ENCODE results near the gene CEACAM7. TPM values are rescaled to one million over a fixed set of nuclear protein-coding genes. Genes with fewer than 3 reads are reported as not detected.
A peak's percentile ranks its signal among the peaks of the same experiment; 100 is the strongest.

CEACAM7 gene
- total RNA-seq, 4 donors from 2014 or later: 0.86 to 9.1 (median 4.6) TPM

DNA sequence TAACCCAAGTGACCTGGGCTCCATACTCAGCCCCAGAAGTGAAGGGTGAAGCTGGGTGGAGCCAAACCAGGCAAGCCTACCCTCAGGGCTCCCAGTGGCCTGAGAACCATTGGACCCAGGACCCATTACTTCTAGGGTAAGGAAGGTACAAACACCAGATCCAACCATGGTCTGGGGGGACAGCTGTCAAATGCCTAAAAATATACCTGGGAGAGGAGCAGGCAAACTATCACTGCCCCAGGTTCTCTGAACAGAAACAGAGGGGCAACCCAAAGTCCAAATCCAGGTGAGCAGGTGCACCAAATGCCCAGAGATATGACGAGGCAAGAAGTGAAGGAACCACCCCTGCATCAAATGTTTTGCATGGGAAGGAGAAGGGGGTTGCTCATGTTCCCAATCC lies 6.1 kb upstream of the CEACAM7 start:
- Histone ChIP-seq H3K4me1 (no peaks in the 10 kb centered on the region), H3K27me3 (peaks cover 33% of the 10 kb centered on the region), H3K4me3 (no peak overlapping the region), H3K9me3 (no peaks in the 10 kb centered on the region), H3K27ac (no peak overlapping the region), H3K36me3 (no peaks in the 10 kb centered on the region)
- WGBS: 86% methylated on average over 1 of the region's 1 CpG
- no peak for TF ChIP-seq POLR2AphosphoS5 (IDR thresholded peaks at IDR 0.05)
- TF ChIP-seq EP300 (IDR thresholded peaks at IDR 0.05): no peak
- TF ChIP-seq, protein P1, sequence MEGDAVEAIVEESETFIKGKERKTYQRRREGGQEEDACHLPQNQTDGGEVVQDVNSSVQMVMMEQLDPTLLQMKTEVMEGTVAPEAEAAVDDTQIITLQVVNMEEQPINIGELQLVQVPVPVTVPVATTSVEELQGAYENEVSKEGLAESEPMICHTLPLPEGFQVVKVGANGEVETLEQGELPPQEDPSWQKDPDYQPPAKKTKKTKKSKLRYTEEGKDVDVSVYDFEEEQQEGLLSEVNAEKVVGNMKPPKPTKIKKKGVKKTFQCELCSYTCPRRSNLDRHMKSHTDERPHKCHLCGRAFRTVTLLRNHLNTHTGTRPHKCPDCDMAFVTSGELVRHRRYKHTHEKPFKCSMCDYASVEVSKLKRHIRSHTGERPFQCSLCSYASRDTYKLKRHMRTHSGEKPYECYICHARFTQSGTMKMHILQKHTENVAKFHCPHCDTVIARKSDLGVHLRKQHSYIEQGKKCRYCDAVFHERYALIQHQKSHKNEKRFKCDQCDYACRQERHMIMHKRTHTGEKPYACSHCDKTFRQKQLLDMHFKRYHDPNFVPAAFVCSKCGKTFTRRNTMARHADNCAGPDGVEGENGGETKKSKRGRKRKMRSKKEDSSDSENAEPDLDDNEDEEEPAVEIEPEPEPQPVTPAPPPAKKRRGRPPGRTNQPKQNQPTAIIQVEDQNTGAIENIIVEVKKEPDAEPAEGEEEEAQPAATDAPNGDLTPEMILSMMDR (IDR thresholded peaks at IDR 0.05): no peak
- no peak for TF ChIP-seq POLR2A (IDR thresholded peaks at IDR 0.05)
- DNase-seq (ENCODE audit: low spot score in 2 of 2): no peak

DNA sequence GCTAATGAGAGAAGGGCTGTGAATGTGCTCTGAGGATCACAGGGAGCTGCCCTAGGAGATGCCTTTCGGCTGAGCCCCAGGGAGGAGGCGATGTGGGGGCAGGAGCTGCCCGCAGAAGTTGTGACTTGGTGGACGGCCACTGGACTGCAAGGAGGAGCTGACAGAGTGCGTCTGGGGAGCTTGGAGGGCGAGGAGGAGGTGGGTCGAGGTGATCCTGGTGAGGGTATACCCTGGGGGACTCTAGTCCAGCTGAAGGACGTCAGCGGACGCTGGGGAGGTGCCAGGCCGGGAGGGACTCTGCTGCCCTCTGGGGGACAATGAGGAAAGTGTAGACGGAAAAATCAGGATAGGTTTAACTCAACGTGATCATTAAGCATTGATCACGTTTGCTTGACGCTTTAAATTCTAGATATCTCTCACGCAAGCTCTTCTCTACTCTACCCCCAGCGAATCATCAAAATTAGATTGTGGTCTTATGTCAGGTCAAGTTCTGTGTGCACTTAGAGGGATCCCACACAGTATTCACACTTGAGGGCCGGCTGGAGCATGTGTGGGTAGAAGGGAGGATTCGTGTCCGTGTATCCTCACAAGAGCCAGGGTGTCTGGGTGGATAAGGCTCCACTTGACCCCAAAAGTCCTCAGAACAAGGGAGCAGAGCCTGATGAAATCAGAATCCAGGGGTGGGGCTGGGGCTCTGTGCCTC lies 3.3 kb upstream of the CEACAM7 start:
- H3K9me3 ChIP-seq: no peaks in the 10 kb centered on the region
- H3K27ac ChIP-seq: no peak overlapping the region
- peaks cover 29% of the 10 kb centered on the region for H3K27me3 ChIP-seq
- TF ChIP-seq POLR2A (IDR thresholded peaks at IDR 0.05) (no peak), POLR2AphosphoS5 (IDR thresholded peaks at IDR 0.05) (no peak), EP300 (IDR thresholded peaks at IDR 0.05) (no peak)
- TF ChIP-seq, protein P1 (IDR thresholded peaks at IDR 0.05): peak in 1 of 2 donors; percentile 28
- WGBS: 27% methylated on average over 17 of the region's 20 CpGs
- no peak overlapping the region for H3K4me3 ChIP-seq
- no peaks in the 10 kb centered on the region for H3K4me1 ChIP-seq
- DNase-seq (ENCODE audit: low spot score in 2 of 2): no peak
- H3K36me3 ChIP-seq: no peaks in the 10 kb centered on the region

DNA sequence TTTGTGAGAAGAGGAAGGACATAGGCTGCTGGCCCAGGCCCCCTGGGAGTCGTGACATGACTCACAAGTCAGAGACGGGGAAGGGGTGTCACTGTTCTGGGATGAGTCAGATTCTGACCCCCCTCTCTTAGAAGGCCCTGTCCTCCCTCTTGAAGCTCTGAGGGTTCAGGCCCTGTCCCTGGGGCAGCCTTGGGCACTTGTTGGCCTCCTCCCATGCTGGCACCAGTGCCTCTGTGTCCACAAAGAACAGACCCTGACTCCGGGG lies 2.7 kb upstream of the CEACAM7 start:
- H3K27ac ChIP-seq: no peak overlapping the region
- no peaks in the 10 kb centered on the region for H3K36me3 ChIP-seq
- DNase-seq (ENCODE audit: low spot score in 2 of 2): no peak
- TF ChIP-seq POLR2A (IDR thresholded peaks at IDR 0.05) (no peak), POLR2AphosphoS5 (IDR thresholded peaks at IDR 0.05) (no peak), EP300 (IDR thresholded peaks at IDR 0.05) (no peak)
- TF ChIP-seq, protein P1 (IDR thresholded peaks at IDR 0.05): no peak
- H3K27me3 ChIP-seq: peaks cover 28% of the 10 kb centered on the region
- no peaks in the 10 kb centered on the region for H3K9me3 ChIP-seq
- no peak overlapping the region for H3K4me3 ChIP-seq
- H3K4me1 ChIP-seq: no peaks in the 10 kb centered on the region
- 95% methylated on average over 3 of the region's 3 CpGs for WGBS

GRCh38 chr19:41689993-41690800 lies 2.1 kb upstream of the CEACAM7 start:
- DNase-seq (ENCODE audit: low spot score in 2 of 2): no peak
- 77% methylated on average over 3 of the region's 4 CpGs for WGBS
- H3K4me1 ChIP-seq: no peaks in the 10 kb centered on the region
- H3K27me3 ChIP-seq: peaks cover 32% of the 10 kb centered on the region
- H3K9me3 ChIP-seq: no peaks in the 10 kb centered on the region
- no peak overlapping the region for H3K4me3 ChIP-seq
- no peaks in the 10 kb centered on the region for H3K36me3 ChIP-seq
- H3K27ac ChIP-seq: no peak overlapping the region
- TF ChIP-seq POLR2AphosphoS5 (IDR thresholded peaks at IDR 0.05) (no peak), POLR2A (IDR thresholded peaks at IDR 0.05) (no peak), EP300 (IDR thresholded peaks at IDR 0.05) (no peak)
- TF ChIP-seq, protein P1 (IDR thresholded peaks at IDR 0.05): no peak

DNA sequence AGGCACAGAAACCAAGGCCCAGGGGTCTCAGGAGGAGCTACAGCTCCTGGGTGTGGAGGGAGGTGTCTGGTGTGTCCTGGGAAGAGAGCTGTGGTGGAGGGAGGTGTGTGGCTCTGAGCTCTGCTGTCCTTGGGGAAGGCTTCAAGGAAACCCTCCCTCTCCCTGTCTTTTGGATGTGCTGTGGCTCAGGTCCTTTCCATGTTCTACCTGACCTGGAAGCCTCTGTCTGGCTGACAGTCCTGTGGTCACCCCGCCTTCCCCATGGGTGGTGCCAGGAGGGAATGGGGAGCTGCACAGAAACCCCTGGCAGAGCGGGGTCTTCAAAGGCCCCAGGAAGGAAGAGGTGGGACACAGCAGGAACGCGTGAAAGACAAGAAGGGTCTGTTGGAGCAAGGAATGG lies 617 bp upstream of the CEACAM7 start:
- no peaks in the 10 kb centered on the region for H3K36me3 ChIP-seq
- no peak overlapping the region for H3K27ac ChIP-seq
- H3K4me3 ChIP-seq: no peak overlapping the region
- H3K9me3 ChIP-seq: no peaks in the 10 kb centered on the region
- H3K27me3 ChIP-seq: peaks cover 32% of the 10 kb centered on the region
- no peak for DNase-seq (ENCODE audit: low spot score in 2 of 2)
- TF ChIP-seq, protein P1 (IDR thresholded peaks at IDR 0.05): no peak
- TF ChIP-seq POLR2AphosphoS5 (IDR thresholded peaks at IDR 0.05): no peak
- no peak for TF ChIP-seq EP300 (IDR thresholded peaks at IDR 0.05)
- no peak for TF ChIP-seq POLR2A (IDR thresholded peaks at IDR 0.05)
- no peaks in the 10 kb centered on the region for H3K4me1 ChIP-seq
- WGBS: 72% methylated on average over 4 of the region's 4 CpGs
